Measurements from ENCODE around the gene HOXB6. TPM values are rescaled to one million over a fixed set of nuclear protein-coding genes. Genes with fewer than 3 reads are reported as not detected.

The HOXB6 gene
- total RNA-seq, 1 donor from 2014 or later, result not detected

DNA sequence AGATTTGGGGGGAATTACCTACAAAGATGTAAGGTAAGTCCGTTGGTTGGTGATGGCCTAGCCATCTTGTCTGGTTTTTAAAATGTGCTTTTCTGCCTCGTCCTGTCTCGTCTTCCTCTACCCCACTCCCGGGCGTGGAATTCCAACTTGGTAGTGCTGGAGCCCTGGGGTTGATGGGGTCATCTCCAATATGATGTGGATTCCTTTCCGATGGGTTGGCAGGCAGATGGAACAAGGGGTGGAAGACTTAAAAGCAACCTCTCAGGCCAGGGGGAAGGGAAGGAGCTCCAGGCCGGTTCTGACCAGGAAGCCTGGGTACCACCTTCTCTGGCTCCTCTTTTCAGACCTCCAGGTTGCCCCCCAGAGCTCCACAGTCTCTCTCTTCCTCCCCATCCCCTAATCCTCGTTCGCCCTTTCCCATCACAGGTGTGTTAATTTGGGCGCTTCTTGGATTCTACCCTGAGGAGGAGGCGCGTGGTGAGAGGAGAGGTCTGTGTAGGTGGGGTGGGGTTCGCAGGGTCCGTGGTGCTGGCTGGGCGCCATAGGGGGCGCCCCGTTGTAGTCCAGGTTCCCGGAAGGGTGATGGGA is 54.8 kb downstream of the HOXB6 start:
- Mint-ChIP-seq H3K4me1 (ENCODE audit: unreplicated experiment) (peaks cover 3% of the 10 kb centered on the region), H3K27ac (ENCODE audit: unreplicated experiment) (no peak overlapping the region), H3K36me3 (ENCODE audit: unreplicated experiment) (no peaks in the 10 kb centered on the region), H3K27me3 (ENCODE audit: unreplicated experiment) (peaks cover 87% of the 10 kb centered on the region), H3K4me3 (ENCODE audit: unreplicated experiment) (no peak overlapping the region), H3K9me3 (ENCODE audit: unreplicated experiment) (no peaks in the 10 kb centered on the region)
- no peak for DNase-seq (ENCODE audit: extremely low spot score, unreplicated experiment)
- TF ChIP-seq, protein P1, sequence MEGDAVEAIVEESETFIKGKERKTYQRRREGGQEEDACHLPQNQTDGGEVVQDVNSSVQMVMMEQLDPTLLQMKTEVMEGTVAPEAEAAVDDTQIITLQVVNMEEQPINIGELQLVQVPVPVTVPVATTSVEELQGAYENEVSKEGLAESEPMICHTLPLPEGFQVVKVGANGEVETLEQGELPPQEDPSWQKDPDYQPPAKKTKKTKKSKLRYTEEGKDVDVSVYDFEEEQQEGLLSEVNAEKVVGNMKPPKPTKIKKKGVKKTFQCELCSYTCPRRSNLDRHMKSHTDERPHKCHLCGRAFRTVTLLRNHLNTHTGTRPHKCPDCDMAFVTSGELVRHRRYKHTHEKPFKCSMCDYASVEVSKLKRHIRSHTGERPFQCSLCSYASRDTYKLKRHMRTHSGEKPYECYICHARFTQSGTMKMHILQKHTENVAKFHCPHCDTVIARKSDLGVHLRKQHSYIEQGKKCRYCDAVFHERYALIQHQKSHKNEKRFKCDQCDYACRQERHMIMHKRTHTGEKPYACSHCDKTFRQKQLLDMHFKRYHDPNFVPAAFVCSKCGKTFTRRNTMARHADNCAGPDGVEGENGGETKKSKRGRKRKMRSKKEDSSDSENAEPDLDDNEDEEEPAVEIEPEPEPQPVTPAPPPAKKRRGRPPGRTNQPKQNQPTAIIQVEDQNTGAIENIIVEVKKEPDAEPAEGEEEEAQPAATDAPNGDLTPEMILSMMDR (IDR thresholded peaks at IDR 0.05), result no peak

DNA sequence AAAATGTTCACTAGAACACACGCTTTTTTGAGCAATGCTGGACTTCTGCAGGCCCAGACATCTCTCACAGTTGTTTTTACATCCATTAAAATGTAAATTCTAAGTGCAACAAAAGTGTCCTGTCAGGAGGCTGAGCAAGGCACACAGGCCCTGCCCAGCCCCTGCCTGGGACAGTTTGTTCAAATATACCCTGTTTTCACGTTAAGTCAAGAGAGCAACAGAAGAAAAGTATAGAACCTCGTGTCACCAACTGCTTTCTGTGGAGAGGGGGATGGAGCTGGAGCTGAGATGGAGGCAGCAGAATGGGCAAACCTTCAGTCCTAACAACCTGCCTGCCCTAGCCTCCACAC is 55.5 kb downstream of the HOXB6 start:
- H3K4me3 Mint-ChIP-seq (ENCODE audit: unreplicated experiment), result no peak overlapping the region
- H3K36me3 Mint-ChIP-seq (ENCODE audit: unreplicated experiment), result no peaks in the 10 kb centered on the region
- H3K9me3 Mint-ChIP-seq (ENCODE audit: unreplicated experiment), result no peaks in the 10 kb centered on the region
- peaks cover 86% of the 10 kb centered on the region for H3K27me3 Mint-ChIP-seq (ENCODE audit: unreplicated experiment)
- no peak overlapping the region for H3K27ac Mint-ChIP-seq (ENCODE audit: unreplicated experiment)
- TF ChIP-seq, protein P1 (IDR thresholded peaks at IDR 0.05), result no peak
- DNase-seq (ENCODE audit: extremely low spot score, unreplicated experiment), result no peak
- peaks cover 1% of the 10 kb centered on the region for H3K4me1 Mint-ChIP-seq (ENCODE audit: unreplicated experiment)

DNA sequence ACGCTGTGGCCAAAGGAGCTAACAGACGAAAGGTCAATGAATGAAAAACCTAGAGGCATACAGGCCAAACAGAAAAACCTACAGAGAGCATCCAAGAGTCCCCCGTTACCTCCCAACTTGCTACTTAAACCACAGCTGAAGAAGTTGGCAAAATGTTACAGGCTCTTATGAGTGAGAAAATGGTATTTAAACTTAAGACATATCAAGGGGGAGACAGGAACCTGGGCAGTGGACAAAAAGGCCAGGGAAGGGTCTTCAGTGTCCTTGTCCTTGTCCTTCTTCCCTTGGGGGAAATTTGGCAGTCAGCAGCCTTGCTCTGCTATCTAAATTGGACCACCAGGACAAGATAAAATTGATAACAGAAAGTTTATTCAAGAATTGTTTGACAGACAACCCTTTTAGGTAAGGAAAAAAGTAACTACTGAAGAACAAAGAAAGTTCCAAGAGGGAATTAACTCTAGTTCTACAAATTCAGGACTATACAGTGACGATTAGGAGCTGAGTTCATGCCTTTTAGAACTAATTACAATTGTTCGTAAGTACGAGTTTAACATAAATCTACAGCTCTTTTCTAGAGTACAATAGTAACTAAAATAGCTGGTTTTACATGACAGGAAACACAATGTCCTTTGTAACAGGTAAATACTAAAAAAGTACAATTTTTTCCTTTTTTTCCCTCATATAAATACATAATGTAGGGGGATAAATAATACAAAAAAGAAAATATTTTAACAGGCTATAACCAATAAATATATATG is 56.1 kb downstream of the HOXB6 start:
- H3K27me3 Mint-ChIP-seq (ENCODE audit: unreplicated experiment), result peaks cover 86% of the 10 kb centered on the region
- no peak overlapping the region for H3K27ac Mint-ChIP-seq (ENCODE audit: unreplicated experiment)
- TF ChIP-seq, protein P1 (IDR thresholded peaks at IDR 0.05), result no peak
- H3K4me3 Mint-ChIP-seq (ENCODE audit: unreplicated experiment), result no peak overlapping the region
- peaks cover 4% of the 10 kb centered on the region for H3K4me1 Mint-ChIP-seq (ENCODE audit: unreplicated experiment)
- DNase-seq (ENCODE audit: extremely low spot score, unreplicated experiment), result no peak
- no peaks in the 10 kb centered on the region for H3K36me3 Mint-ChIP-seq (ENCODE audit: unreplicated experiment)
- H3K9me3 Mint-ChIP-seq (ENCODE audit: unreplicated experiment), result no peaks in the 10 kb centered on the region

DNA sequence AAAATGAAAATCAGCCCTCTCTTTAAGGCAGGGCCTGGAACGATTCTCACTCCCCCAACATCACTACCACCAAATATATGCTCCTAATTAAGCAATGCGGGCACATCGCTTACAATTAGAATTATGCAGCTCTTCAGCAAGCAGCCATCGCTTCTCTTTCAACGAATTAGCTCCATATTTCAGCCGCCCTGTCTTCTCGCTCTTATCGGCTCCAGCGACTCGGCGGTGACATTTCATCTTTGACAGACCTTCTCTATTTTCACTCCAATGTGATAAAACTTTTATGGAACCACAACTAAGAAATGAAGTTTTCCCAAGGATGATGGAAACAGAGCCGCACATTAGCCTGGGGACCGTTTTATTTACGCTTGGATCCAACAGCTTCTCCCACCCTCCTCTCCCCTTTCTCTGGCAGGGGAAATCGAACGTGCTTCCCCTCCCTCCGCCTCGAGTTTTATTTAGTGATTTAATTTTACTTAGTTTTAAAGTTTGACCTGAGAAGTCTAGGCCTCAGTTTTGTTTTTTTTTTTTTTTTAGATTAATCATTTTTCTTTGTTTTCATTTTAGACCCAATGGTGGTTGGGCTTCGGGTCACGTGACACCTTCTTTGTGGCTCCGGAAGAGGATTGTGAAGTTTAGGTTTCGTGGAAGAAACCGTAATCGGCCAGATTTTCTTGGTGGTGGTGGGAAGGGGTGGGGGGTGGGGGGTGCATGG is 56.8 kb downstream of the HOXB6 start:
- TF ChIP-seq, protein P1 (IDR thresholded peaks at IDR 0.05), result no peak
- no peaks in the 10 kb centered on the region for H3K36me3 Mint-ChIP-seq (ENCODE audit: unreplicated experiment)
- DNase-seq (ENCODE audit: extremely low spot score, unreplicated experiment), result no peak
- H3K27me3 Mint-ChIP-seq (ENCODE audit: unreplicated experiment), result peaks cover 83% of the 10 kb centered on the region
- H3K27ac Mint-ChIP-seq (ENCODE audit: unreplicated experiment), result no peak overlapping the region
- H3K4me1 Mint-ChIP-seq (ENCODE audit: unreplicated experiment), result peaks cover 7% of the 10 kb centered on the region
- H3K4me3 Mint-ChIP-seq (ENCODE audit: unreplicated experiment), result no peak overlapping the region
- no peaks in the 10 kb centered on the region for H3K9me3 Mint-ChIP-seq (ENCODE audit: unreplicated experiment)
